Mammary epithelial cell (primary cell): ENCODE data around the gene TDRD12.

ENCODE experiments used
- EZH2 ChIP-seq: IDR thresholded peaks from 2 replicates; pipeline ENCODE4 v1.6.1; 2012; ENCODE audit warnings: low read length, inconsistent platforms, borderline replicate concordance
- TF ChIP-seq, protein P1 (sequence below), 2 donors: IDR thresholded peaks in 1 of 2; conservative IDR thresholded peaks in 1 of 2; 2 replicates each; pipeline ENCODE4 v1.5.1; 2011 to 2012; ENCODE audit warnings: inconsistent platforms in 2 of 2, low read length in 2 of 2, mild to moderate bottlenecking in 2 of 2, control low read depth in 1 of 2, low read depth in 1 of 2; ENCODE audit not compliant: insufficient read depth in 1 of 2; ENCODE audit errors: extremely low read depth in 1 of 2

DNA sequence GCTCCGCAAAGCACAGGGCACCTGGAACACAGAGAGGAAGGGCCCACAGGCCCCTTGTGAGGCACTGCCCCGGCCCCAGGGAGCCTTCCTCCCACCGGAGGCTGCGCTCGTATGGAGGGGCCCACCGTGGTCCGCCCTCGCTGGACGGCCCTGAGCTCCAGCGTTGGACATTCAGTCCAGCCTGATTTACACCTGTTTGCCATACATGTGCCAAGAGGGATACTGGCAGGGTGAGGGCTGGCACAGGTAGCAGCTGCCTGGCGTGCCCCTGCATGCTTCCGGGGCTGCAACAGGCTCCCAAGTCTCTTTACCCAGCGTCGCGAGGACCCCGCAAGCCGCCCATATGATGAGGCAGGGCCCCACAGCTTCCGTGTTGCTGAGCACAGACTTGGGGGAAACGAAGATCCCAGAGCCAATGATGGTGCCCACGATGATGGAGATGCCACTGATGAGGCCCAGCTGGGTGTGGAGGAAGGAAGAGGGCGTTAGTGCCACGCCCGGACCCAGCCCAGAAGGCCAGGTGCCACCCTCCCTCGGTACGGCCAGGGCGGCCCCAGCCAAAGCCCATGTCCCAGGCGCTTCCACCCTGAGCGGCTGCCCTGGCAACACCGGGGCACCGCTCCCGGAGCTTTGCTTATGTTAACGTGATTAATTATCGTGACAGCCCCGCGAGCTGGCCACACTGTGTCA is 144.9 kb downstream of the TDRD12 start:
- no peak for TF ChIP-seq EZH2
- TF ChIP-seq, protein P1, sequence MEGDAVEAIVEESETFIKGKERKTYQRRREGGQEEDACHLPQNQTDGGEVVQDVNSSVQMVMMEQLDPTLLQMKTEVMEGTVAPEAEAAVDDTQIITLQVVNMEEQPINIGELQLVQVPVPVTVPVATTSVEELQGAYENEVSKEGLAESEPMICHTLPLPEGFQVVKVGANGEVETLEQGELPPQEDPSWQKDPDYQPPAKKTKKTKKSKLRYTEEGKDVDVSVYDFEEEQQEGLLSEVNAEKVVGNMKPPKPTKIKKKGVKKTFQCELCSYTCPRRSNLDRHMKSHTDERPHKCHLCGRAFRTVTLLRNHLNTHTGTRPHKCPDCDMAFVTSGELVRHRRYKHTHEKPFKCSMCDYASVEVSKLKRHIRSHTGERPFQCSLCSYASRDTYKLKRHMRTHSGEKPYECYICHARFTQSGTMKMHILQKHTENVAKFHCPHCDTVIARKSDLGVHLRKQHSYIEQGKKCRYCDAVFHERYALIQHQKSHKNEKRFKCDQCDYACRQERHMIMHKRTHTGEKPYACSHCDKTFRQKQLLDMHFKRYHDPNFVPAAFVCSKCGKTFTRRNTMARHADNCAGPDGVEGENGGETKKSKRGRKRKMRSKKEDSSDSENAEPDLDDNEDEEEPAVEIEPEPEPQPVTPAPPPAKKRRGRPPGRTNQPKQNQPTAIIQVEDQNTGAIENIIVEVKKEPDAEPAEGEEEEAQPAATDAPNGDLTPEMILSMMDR (conservative IDR thresholded peaks at IDR 0.05 in 1 of 2, IDR thresholded peaks at IDR 0.05 in 1 of 2; ENCODE audit: extremely low read depth in 1 of 2, insufficient read depth in 1 of 2, low read depth in 1 of 2, low read length in 2 of 2): no peak
